CD4-positive, alpha-beta T cell treated with Interleukin-4 for 4 hours (primary cell): ENCODE results near the gene CIB4.

Source experiments
- DNase-seq: peaks from one replicate; pipeline ENCODE4 v3.0.0-alpha.2; 2020

Gene CIB4

GRCh38 chr2:26605195-26605998 lies 35.8 kb downstream of the CIB4 start:
- DNase-seq: peak; percentile 35

GRCh38 chr2:26602575-26602974 lies 38.6 kb downstream of the CIB4 start:
- no peak for DNase-seq

- no peak for DNase-seq
Observed at GRCh38 chr2:26599387-26599786, 41.8 kb downstream of the CIB4 start.

GRCh38 chr2:26598996-26599373 lies 42.2 kb downstream of the CIB4 start:
- DNase-seq: no peak

- no peak for DNase-seq
Observed at GRCh38 chr2:26598336-26598995, 42.7 kb downstream of the CIB4 start.

- DNase-seq: no peak
Observed at GRCh38 chr2:26597197-26597596, 44.0 kb downstream of the CIB4 start.

GRCh38 chr2:26595146-26595545 lies 46.0 kb downstream of the CIB4 start:
- no peak for DNase-seq

- DNase-seq: no peak
Observed at GRCh38 chr2:26591619-26592505, 49.3 kb downstream of the CIB4 start.

GRCh38 chr2:26590980-26591618 lies 50.1 kb downstream of the CIB4 start:
- DNase-seq: no peak

GRCh38 chr2:26590508-26590907 lies 50.7 kb downstream of the CIB4 start:
- DNase-seq: no peak

- DNase-seq: no peak
Observed at GRCh38 chr2:26588576-26588975, 52.6 kb downstream of the CIB4 start.

- no peak for DNase-seq
Observed at GRCh38 chr2:26587994-26588393, 53.2 kb downstream of the CIB4 start.

- DNase-seq: no peak
Observed at GRCh38 chr2:26585966-26586365, 55.2 kb downstream of the CIB4 start.

- no peak for DNase-seq
Observed at GRCh38 chr2:26585100-26585499, 56.1 kb downstream of the CIB4 start.

- no peak for DNase-seq
Observed at GRCh38 chr2:26584656-26585055, 56.5 kb downstream of the CIB4 start.

GRCh38 chr2:26584191-26584590 lies 57.0 kb downstream of the CIB4 start:
- no peak for DNase-seq

GRCh38 chr2:26583381-26583911 lies 57.7 kb downstream of the CIB4 start:
- no peak for DNase-seq

GRCh38 chr2:26582890-26583289 lies 58.3 kb downstream of the CIB4 start:
- no peak for DNase-seq

- DNase-seq: no peak
Observed at GRCh38 chr2:26581991-26582842, 58.9 kb downstream of the CIB4 start.

- no peak for DNase-seq
Observed at GRCh38 chr2:26581266-26581990, 59.7 kb downstream of the CIB4 start.

- DNase-seq: no peak
Observed at GRCh38 chr2:26580751-26581150, 60.4 kb downstream of the CIB4 start.
